NCI-H2171 (cell line): ENCODE measurements around the gene C8A.

Source experiments
- DNase-seq: peaks from one replicate; lab custom pipeline; 2025; lab: John Stamatoyannopoulos, UW

C8A gene

DNA sequence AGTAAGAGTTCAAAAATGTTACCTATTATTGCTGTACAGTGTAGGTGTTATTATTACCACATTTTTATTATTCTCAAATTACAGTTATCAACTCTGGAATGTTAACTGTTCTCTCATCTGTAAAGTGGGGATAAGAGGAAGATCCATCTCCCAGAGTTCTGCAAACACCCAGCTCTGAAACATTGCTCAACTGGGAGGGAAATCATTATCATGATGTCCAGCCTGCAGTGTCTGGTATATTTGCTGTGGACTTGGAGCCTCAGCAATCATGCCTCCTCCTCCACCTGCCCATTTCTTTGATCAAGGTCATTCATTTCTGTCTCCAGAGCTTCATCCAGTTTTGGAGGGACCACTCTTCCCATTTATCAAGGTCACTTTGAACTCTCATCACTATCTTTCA is 39.4 kb downstream of the C8A start:
- DNase-seq, result no peak

DNA sequence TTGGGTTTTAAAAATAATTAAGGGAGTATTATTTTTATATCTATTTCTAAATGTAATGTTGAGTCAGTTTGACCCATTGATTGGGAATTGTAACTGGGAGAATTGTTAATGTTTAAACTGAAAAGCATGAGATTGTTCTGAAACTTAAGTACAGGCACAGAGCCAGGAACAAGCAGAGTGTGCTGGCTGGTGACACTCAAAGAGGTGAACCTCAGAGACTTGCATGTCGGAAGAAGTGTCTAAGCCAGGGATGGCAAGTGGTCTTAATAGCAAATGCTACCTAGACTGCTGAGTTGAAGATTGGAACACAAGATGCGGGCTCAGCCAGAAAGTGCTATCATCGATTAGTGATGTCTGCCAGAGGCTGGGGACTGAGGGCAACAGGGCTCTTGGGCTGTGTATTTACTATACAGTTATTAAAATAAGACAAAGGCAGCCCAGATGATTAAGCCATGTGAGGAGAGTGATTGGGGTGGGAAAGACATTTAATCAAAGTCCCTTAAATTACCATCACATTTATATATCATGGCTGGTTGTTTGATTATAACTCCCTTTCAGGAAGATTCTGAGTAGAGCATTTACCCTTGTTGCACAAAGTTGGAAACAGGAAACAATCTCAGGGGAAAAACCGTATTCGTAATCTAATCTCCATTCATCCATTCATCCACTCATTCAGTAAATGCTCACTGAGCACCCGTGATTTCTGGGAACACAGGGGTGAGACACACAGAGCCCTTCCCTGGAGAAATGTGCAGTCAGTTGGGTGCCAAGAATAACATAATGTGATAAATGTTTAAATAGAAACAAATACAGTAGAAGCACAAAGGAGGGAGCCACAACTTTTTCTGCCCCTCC is 42.8 kb downstream of the C8A start:
- no peak for DNase-seq

DNA sequence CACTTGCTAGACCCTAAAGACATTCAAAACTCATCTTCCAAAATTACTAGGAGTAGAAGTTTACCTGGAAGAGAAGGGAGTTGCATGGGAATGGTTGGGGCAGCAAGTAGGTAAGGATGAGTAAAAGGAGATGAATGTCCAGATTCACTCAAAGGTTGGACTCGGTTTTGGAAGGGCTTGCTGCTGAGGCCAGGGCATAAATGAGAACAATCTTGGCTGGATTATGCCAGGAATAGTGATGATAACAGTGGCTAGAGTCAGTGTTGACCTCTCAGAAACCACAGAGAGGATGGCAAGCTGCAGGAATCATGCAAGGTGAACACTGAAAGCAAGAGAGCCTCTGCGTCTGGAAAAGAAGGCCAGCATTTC is 43.4 kb downstream of the C8A start:
- no peak for DNase-seq

DNA sequence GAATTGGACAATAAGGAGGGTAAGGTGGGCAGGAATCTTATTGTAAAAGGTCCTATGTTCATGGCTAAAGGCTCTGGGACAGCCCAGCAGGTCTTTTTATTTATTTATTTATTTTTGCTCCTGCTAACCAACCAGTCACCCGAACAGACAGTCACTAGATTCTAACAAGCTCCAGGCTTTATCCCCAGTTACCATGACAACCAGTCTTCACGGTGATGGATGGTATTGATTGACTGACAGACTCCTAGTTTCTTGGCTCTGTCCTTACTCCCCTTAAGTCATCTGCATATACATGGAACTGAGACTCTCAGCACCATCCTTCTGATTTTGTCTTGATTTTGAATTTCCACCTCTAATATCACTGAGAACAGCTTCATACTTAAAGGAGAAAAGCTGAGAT is 44.3 kb downstream of the C8A start:
- no peak for DNase-seq

DNA sequence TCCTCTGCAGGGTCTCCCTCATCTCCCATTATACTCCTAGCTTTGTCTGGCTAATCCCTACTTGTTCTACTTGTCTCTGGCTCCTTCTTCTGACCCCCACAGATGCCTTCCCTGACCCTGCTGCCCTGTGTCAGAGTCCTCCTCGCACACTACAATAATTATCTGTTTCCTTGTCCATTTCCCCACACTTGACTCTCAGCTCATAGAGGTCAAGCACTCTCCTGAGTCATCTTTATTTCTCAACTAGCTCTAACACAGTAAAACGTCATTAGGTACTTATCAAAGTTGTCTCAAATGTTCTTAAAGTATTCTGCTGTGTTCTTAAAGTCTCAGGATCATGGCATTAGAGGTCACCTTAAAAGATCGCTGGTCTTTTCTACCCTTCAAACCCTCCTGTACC is 47.1 kb downstream of the C8A start:
- no peak for DNase-seq

DNA sequence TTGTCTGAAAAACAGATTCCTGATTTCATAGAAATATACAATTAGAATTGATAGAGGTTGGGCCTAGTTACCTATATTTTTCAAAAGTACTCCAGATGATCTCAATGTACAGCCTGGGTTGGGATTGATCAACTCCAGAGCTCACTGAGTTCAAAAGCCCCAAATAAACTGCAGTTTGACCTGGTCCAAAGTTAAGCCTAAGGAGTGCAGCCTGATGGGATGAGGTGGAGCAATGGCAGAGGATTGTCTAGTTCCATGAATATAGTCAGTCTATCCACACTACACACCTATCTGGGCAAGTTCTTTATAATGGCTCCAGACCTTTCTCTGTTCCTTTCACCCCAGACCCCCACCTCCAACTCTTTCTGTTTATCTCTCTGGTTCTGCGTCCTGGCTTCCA is 49.2 kb downstream of the C8A start:
- no peak for DNase-seq

DNA sequence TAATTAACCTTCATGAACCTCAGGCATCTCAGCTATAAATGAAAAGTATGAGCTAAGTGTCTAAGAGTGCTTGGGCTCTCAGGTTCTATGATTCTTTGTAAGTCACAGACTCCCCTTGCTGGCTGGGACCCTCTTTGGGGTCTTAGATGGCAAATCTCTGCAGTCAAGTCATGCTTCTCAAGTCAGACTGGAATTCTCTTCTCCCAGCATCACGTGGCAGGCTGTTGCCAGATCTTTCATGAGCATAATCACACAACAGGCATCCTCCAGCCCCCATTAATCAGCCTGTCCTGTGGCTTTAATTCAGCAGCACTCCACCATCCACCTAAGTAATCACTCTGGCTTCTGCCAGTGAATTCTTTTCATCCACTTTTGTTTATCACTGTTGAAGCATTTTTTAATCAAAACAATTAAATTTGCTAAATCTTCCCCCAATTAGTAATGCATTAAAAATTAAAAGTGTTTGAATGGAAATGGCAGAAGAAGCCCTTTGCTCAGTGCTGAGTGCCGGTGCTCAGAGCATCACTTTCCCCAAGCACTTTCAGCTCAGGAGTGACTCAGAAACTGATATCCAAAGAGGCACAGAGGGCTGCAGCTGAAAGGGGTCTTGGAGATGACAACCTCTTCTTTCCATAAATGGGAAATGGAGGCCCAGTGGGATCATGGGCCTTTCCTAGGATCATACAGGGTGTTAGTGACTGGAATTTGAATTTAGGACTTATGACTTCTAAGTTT is 50.2 kb downstream of the C8A start:
- no peak for DNase-seq

DNA sequence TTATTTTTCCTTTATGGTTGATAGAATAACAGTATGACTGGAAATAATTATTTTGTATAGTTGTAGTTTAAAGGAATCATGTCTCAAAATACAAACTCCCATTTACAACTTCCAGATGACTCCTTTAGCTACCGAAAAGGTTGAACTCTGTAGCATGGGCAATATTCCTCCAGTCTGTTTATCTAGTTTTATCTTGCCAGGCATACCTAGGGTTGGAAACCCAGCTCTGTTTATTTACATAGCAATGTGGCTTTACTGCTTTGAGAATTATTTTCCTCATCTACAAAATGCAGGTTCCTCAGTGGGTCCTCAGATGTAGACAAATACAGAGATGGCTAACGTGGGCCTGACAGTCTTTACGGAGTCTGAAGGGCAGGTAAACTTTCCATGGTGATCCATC is 51.1 kb downstream of the C8A start:
- no peak for DNase-seq

DNA sequence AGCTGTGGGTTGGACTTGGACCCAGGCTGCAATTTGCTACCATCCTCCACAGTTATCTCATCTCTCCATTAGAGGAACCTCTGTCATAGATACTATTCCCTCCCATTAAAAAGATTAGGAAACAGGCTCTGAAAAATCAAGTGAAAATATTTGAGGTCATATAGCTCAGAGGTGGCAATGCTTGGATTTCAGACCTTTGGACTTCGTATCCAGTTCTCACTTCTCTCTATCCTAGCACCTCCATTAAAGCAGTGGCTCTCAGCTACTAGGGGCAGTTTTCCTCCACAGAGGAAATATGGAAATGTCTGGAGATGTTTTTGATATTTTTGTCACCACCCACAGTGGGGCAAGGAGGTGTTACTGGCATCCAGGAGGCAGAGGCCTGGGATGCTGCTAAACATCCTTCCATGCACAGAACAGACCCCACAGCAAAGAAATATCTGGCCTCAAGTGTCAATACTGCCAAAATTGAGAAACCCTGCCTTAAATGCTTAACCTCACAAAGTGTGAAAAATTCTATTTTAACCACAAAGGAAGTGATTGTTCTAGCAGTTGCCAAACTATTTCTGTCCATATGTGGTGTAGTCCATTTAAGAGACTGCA is 54.1 kb downstream of the C8A start:
- no peak for DNase-seq

DNA sequence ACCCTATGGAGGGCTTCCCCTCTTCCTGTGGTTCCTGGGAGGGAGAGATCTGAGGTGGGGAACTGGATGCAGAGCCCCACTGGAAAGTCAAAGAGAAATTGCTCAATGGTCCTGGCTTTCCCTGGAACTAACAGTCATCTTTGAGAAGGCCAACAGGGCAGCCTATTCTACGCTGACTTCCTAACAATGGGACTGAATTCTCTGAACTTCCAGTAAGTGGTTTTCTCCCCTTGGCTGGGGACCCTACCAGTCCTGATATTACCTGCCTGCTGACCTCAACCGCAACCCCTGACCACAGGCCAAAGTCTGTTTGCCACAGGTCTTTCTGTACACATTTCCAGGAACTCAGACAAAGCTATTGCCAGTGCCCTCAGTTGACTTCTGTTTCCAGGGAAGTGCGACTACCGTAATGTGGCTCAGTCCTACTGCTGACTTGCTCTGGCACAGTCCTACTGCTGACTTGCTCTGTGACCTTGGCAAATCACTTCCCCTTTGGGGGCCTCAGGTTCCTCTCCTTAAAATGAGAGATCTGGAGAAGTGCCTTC is 55.9 kb downstream of the C8A start:
- no peak for DNase-seq

DNA sequence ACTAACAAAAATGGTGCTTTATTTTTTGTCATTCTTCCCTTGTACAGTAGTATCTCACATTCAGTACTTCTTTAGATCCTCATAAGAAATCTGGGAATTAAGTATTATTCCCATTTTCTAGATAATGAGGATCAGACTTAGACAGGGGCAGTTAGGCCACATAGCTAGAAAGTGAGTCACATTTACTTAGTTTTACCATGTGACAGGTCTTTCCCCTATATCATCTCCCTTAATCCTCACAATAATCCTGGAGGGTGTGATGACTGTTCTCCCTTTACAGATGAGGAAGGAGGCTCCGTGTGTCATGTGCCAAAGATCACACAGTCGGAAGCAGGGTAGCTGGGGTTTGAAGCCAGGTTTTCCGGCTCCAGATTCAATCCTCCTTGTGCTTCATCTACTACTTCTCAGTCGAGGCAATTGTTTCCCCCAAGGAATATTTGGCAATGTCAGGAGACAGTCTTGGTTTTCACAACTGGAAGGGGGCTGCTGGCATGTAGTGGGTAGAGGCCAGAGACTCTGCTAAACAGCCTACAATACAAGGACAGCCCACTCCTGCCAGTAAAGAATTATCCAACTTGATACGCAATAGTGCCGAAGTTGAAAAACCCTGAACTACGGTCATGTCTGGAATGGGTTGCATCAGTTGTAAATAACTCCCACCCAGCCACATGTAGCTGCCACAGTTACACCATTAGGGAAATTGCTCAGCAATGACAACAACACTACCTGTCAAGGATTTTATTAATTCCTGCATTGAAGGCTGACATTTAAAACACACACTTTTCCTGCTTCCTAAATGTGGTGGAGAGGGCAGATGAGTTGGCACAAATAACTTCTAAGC is 56.7 kb downstream of the C8A start:
- no peak for DNase-seq

DNA sequence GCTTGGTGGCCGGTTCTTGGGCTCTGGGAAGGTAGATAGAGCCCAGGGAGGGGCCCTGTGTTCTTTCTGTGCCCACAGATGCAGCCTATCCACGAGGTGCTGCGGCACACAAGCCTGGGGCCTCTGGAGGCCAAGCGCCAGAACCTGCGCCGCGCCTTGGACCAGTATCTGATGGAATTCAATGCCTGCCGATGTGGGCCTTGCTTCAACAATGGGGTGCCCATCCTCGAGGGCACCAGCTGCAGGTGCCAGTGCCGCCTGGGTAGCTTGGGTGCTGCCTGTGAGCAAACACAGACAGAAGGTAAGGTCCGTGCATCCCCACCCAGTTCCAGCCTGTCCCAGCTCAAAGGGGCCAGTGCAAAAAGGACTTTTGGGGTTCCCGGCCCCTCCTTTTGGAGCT is 57.7 kb downstream of the C8A start:
- no peak for DNase-seq

DNA sequence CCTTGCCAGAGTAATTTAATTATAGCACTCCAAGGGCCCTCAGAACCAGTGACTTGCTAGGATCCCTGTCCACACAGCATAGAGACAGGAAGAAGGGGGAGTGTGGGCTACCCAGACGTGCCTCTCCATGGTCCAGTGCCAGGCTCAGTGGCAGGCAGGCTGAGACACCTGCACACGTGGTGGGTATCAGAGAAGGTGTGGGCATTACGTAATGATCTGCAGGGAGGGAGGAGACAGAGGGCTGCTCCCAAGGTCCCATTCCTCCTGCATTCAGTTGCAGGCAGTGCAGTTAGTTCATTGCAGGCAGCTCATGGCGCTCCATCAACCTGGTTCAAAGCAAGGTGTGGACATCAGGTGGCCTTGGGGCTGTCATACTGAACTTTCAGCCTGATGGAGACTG is 61.4 kb downstream of the C8A start:
- peak; percentile 10 for DNase-seq

DNA sequence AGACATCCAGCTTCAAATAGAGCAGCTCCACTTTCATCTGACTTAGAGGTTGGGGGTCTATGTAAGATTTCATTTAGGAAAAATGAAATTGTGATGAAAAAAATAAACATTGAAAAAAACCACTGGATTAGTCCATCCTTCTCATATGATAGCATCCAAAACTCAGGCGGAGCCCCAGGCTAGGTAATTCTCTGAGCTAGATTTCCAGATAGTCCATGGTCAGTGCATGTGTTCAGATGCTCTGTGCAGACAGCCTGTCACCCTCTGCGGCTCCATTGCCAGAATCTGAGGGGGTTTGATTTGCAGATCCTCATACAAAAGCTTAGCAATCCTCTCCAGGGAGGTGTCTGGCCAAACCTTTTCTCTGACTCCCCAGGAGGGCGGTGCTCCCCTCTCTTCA is 62.0 kb downstream of the C8A start:
- no peak for DNase-seq

DNA sequence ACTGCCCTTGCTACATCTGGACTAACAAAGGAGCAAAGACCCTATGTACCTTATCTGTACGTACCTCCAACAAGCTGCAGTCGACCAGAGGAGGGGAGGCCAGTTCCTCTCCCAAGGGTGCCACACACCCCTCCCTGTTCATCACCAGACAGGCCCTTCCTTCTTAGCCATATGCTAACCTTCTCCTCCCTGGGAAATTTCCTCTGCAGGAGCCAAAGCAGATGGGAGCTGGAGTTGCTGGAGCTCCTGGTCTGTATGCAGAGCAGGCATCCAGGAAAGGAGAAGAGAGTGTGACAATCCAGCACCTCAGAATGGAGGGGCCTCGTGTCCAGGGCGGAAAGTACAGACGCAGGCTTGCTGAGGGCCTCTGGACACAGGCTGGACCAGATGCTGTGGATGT is 62.8 kb downstream of the C8A start:
- peak; percentile 17 for DNase-seq

DNA sequence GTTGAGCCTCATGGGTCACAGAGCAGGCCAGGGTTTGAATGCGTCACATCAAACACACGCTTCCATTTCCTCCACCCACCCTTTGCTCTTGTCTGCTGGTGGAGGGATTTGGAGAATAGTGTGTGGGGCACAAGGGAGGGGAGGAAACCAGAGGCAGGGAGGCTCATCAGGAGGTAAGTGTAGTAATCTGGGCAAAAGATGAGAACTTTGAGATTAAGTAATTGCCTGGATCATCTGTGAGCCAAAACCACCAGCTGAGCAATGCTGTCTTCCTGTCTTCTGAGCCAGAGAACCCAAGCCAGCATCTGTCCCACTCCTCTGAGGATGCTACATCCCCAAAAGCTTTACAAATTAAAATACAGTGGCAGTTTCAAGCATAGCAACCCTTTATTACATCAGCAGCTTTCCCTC is 66.0 kb downstream of the C8A start:
- DNase-seq, result no peak

DNA sequence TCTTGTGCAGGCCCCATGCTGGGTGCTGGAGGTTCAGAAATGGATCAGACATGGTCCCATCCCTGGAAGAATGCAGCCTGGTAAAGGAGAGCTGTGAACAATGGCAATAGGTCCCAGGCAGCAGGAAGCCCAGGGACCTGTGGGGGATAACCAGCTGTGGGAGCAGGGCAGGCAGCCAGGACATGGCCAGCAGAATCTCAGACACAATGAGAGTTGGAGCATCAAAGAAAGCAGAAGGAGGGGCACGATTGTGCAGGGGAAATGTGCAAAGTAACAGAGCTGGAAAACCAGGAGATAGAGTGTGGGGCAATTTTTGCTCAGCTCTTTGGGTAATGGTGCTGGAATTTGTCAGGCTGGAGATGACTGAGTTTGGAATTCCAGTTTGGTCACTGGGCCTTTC is 66.9 kb downstream of the C8A start:
- DNase-seq, result no peak

DNA sequence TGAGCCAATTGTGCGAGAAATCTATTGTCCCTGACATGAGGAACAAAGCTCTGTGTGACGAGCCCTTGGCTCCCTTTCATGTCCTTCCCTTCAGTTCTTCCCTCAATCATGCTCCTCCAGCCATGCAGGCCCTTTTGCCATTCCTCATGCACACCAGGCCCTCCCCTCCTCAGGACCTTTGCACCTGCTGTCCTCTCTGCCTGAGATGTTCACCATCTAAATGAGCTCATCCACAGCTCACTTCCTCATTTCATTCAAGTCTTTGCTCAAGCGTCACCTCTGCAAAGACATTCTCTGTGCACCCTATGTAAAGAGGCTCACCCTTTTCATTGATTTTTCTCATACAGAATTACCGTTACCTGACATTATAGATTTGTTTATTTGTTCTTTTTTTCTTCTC is 67.5 kb downstream of the C8A start:
- DNase-seq, result no peak

DNA sequence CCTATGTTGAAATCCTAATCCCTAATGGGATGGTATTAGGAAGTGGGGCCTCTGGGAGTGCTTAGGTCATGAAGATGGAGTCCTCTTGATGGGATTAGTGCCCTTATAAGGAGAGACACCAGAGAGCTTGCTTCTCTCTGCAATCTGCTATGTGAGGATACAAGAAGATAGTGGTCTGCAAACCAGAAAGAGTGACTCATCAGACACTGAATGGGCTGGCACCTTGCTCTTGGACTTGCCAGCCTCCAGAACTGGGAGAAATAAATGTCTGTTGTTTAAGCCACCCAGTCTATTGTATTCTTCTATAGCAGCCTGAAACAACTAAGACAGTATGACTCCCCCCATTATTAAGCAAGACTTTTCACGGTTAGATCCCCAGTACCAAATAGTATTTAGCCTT is 67.9 kb downstream of the C8A start:
- DNase-seq, result no peak

DNA sequence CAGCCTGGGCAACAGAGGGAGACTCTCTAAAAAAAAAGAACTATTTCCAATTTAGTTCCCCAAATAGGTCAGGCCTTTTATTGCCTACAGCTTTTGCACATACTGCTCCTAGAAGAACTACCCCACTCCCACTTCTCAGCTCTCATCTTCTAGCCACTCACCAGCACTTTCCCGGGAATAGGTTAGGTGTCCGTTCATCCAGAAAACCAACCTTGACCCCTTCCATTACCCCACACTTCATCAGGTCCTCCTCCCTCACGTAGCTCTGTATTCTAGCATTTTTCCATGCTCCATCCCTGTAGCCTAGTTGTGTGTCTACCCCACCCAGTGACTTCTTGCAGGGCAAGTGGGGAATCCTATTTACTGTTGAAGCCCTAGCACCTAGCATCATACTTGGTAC is 68.6 kb downstream of the C8A start:
- no peak for DNase-seq

DNA sequence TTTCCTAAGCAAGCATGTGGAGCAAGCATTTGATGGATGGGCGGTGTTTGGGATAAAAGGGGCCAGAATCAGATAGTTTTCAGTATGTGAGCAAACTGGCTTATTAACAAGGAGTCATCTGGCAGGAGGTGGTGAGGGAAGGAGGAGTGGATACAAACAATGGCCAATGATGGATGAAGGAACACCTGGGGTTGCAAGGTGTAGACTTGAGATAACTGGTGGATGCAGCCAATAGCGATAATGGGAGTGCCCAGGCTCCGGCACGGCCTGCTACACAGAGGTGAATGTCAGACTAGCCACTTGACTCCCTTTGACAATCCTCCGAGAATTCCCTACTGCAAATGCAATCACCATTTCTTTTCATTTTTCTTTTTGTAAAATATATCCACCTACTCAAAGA is 69.5 kb downstream of the C8A start:
- DNase-seq, result no peak

DNA sequence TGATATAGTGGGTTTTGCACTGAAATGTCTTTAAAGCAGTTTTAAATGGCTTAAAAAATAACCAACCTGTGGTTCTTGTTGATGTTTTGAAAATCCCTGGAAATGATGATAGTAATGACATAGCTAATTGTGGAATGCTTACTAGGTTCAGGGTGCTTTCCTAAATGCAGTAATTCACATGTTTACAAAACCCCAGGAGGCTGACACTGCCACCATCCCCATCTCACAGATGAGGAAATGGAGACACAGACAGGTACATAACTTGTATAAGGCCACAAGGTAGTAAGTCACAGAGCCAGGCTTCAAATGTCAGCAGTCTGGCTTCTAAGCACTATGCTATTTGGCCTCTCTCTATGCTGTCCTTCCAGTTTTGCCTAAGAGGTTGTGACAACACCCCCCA is 70.6 kb downstream of the C8A start:
- no peak for DNase-seq
